Myocyte (in vitro differentiated cells): Measurements from ENCODE around the gene TBC1D22A. TPM values are rescaled to one million over a fixed set of nuclear protein-coding genes. Genes with fewer than 3 reads are reported as not detected.

Experiments used
- DNase-seq: peaks from one replicate; pipeline ENCODE4 v3.0.0-alpha.2; 2012; ENCODE audit warnings: low read depth
- total RNA-seq: library from RNA; depleted of rRNA; stranded (reverse); fragments of >200 nt; gene quantifications from 2 replicates; pipeline ENCODE4 v1.2.3, GENCODE V29; 2014

Gene TBC1D22A
- total RNA-seq, 1 donor from 2014 or later, result 15.9 TPM

- DNase-seq, result no peak
Observed at GRCh38 chr22:47089374-47089773, 326.9 kb downstream of the TBC1D22A start.

DNA sequence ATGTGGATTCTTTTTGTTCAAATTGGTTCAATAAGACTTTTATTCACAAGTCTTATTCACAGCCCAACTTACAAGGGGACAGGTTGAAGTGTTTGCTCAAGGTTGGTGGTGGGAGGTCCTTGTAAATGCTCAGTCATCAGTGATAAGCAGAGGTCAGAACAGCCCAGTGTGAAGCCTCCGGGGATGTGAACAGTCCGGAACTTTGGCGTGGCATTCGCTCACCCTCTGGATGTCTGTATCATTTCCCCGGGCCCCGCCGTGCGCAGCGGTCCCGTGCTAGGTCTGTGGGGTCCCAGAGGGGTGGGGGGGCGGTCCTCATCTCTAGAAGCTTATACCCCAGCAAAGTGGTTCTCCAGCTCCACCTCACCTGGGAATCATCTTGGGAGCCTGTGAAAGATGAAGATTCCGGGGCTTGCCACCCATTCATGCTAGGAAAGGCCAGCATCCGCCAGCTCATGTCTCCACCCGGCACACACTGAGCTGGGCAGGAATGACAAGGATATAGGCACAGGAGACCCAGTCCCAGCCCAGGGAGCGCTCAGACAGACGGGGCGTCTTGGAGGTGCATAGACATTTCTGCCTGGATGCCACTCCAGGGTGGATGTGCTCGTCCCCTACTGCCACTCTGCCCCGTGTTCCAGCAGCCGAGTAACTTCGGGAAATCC, 327.5 kb downstream of the TBC1D22A start:
- no peak for DNase-seq

- no peak for DNase-seq
Observed at GRCh38 chr22:47090591-47091245, 328.3 kb downstream of the TBC1D22A start.

DNA sequence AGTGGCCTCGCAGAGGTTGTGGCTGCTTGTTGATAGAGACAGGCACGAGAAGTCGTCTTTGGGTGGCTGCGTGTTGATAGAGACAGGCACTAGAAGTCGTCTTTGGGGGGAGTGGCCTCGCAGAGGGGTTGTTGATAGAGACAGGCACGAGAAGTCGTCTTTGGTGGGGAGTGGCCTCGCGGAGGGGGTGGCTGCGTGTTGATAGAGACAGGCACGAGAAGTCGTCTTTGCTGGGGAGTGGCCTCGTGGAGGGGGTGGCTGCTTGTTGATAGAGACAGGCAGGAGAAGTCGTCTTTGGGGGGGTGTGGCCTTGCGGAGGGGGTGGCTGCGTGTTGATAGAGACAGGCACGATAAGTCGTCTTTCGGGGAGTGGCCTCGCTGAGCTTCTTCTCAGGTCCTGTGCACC, 328.8 kb downstream of the TBC1D22A start:
- no peak for DNase-seq

DNA sequence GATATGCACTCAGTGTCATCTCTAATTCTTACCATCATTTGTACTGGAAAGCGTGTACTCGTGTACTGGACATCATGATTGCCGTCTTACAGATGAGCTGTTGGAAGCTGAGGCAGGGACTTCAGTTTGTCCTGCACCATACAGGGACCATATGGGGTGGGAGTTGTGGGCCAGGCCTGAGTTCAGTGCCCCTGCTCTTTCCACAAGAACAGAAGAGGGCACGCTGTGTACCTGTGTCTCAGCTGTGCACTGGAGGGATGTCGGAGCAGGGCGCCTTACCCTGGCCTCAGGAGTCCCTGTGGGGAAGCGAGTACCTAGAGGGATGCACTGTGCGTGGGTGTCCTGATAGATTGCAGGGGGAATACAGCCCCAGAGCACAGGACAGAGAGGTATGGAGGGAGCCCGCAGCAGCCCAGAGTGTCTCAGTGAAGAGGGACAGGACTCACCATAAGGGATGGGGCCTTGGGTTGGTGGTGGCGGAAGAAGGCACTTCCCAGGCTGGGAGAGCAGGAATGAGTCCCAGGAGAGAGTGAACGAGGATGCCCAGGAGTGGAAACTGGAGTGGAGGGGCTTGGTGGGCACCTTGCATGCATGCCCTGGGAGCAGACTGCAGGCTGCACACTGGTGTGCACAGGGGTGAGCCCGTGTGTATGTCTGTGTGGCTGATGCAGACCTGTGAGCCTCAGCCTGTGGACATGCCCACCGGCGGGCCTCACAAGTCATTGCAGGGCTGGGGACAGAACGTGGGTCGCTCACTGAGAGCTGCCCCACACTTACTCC, 329.7 kb downstream of the TBC1D22A start:
- no peak for DNase-seq

GRCh38 chr22:47092896-47093311, 330.5 kb downstream of the TBC1D22A start:
- DNase-seq, result peak; percentile 30

GRCh38 chr22:47093720-47094119, 331.3 kb downstream of the TBC1D22A start:
- no peak for DNase-seq

DNA sequence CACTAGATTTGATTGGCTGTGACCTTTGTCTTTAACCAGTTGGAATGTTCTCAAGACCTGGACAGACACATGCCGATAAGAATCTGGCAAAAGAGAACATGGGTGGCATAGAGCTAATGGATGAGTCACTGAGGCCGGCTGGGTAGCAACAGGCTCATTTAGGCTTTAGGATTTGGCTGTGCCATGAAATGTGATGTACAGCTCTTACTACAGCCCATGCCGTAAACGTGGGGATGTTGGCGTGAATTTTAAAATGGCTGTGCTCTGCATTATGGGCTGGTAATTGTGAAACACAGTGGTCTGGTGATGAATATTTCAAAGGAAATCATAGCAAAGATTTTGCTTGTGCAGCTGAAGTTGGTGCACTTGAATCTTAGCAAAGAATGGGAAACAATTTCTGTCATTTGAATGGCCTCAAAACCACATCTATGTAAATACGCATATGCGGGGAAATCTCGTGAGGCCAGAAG, 332.4 kb downstream of the TBC1D22A start:
- DNase-seq, result no peak

DNA sequence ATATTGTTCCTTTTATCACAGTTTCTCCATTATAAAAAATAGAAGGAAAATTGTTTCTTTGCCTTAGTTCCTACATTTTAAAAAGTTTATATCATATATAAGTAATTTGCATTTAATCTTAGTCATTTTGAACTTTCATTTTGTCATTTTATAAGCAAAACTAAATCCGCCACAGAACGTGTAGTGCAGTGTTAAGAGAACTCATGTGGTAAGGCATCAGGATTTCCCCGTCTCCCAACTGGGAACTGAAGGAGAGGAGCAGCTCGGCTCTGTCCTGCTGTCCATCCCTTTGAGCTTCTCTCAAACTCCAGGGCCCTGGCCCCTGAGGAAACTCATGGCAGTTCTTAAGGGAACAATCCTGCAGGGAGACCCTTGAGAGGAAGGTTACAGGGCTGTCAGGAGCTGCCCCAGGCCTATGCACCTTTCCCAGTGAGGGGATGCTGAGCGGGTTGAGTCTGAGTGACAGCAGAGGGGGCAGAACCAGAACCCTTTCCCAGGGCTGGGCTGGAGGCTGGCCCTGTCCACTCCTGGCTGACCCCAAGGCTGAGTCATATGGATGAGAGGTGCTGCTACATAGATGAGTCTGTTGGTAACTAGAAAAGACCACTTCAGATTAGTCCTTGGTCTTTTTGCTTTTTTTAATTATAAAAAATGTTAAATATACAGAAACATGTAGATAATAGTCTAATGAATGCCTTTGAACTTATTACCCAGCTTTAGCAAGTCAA, 333.1 kb downstream of the TBC1D22A start:
- no peak for DNase-seq

- DNase-seq, result no peak
Observed at GRCh38 chr22:47098121-47098520, 335.7 kb downstream of the TBC1D22A start.

GRCh38 chr22:47098554-47098953, 336.1 kb downstream of the TBC1D22A start:
- no peak for DNase-seq

DNA sequence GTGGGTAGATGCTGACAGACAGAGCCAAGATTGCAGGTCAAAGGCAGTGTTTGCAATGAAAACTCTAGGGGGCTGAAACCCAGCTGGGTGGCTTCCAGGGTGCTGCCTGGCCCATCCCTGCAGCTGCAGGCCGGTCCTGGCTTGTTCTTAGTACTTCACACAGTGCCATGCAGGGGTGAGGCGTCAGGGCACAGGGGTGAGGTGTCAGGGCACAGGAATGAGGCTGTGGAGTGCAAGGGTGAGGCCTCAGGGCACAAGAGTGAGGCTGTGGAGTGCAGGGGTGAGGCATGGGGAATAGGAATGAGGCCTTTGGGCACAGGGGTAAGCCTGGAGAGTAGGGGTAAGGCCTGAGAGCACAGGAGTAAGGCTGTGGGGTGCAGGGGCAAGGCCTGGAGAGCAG, 337.6 kb downstream of the TBC1D22A start:
- DNase-seq, result no peak

DNA sequence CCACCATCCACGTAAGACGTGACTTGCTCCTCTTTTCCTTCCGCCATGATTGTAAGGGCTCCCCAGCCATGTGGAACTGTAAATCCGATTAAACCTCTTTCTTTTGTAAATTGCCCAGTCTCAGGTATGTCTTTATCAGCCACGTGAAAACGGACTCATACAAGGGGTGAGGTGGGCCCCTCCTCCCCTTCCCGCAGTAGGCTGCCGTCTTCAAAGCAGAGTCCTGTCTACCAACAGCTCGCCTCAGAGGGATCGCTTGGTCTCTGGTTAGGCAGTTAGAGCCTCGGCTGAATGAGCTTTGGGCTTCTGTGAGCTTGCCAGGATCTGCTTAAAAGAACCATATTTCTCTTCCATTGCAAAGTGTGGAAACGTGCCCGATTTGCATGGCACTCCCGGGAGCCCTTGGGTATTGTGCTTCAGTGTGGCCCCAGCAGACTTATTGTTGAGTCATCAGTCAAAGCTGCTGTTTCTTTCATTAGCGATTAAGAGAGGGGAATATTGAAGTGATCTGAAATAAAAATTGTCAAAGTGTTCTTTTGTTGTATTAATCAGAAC, 338.3 kb downstream of the TBC1D22A start:
- DNase-seq, result no peak

DNA sequence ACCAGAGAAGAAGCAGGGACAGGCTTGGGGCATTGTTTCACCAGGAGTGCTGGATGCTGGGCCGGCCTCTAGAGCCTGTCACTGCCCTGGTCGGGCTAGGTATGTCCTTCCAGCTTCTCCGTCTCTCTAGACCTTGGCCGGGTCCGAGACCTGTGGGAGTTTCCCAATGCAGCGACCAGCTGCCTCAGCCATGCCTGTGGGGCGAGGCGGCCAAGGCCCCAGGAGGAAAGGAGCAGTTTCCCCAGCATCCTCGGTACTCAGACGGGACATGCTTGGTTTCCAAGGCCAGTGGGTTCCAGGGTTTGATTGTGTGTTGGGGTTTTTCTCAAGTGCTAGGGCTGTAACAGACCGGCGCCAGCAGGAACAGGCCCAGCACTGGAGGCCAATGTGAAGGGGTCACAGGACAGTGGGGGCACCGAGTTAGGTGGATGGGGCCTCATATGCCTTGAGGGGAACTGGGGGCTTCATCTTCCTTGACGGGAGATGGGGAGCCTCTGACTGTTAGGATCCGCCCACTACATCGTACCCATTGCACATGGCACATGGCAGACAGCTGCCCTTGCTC, 339.0 kb downstream of the TBC1D22A start:
- DNase-seq, result no peak

GRCh38 chr22:47102081-47102480, 339.6 kb downstream of the TBC1D22A start:
- no peak for DNase-seq

GRCh38 chr22:47102648-47103047, 340.2 kb downstream of the TBC1D22A start:
- no peak for DNase-seq

GRCh38 chr22:47105085-47105484, 342.6 kb downstream of the TBC1D22A start:
- no peak for DNase-seq

- DNase-seq, result no peak
Observed at GRCh38 chr22:47106806-47107205, 344.4 kb downstream of the TBC1D22A start.

DNA sequence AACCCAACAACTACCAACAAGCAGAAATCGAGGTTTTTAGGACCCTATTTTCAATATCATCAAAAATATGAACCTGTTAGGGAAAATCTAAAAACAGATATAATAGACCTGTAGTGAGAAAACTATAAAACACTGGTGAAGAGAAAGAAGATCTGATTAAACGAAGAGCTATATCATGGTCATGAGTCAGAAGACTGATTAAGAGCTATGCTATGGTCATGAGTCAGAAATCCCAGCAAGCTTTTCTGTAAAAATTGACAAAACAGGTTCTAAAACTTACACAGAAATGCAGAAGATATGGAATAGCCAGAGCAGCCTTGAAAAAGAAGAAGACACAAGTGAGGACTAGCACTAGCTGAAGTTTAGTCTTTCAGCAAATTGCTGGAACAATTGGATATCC, 345.0 kb downstream of the TBC1D22A start:
- no peak for DNase-seq

DNA sequence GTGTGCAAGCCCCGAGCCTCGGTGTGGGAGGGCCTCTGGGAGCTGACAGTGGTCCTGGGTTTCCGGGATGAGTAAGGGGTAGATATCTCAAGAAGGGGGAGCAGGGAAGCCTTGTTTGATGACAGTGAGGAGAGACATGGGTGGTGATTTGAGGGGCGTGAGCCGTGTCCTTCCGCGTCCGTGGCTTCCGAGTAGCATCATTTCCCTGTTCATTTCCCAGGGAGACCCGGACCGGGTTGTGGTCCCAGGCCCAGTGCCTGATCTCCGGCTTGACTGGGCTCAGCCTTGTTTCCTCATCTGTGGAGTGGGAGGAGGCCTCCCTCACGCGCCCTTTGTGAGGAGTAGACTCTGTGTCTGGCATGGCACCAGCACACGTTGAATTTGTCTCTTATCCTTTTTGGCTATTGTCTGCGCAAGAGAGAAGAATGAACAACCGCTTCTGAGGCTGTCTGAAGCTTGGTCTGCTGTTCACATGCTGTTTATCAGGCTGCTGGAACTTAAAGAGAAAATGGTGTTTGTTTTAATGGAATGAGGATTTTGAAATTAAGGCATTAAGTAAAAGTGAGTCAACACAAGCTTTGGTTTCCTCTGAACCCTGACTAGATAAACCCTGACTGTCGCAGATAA, 348.5 kb downstream of the TBC1D22A start:
- DNase-seq, result no peak
